ENCODE data around the gene STXBP5L. TPM values are rescaled to one million over a fixed set of nuclear protein-coding genes. Genes with fewer than 3 reads are reported as not detected.
A peak's percentile ranks its signal among the peaks of the same experiment; 100 is the strongest.
"Not testable (repeated sequence)": the region's sequence is repeated elsewhere in the genome, so short reads cannot be mapped to it uniquely, and the experiment has no call there.

The STXBP5L gene
- total RNA-seq, 1 experiment from 2014 or later: not detected

GRCh38 chr3:121018917-121019321 is 110.9 kb downstream of the STXBP5L start:
- DNase-seq (ENCODE audit: low spot score): no peak

GRCh38 chr3:121063628-121064027 is 155.6 kb downstream of the STXBP5L start:
- no peak for DNase-seq (ENCODE audit: low spot score)

- DNase-seq (ENCODE audit: low spot score): peak; percentile 32
Measured at GRCh38 chr3:121064121-121064520, 156.1 kb downstream of the STXBP5L start.

- DNase-seq (ENCODE audit: low spot score): no peak
Measured at GRCh38 chr3:121072133-121072532, 164.1 kb downstream of the STXBP5L start.

GRCh38 chr3:121073011-121073410 is 165.0 kb downstream of the STXBP5L start:
- DNase-seq (ENCODE audit: low spot score): no peak

- DNase-seq (ENCODE audit: low spot score): no peak
Measured at GRCh38 chr3:121075191-121075590, 167.2 kb downstream of the STXBP5L start.

- not testable (repeated sequence) for DNase-seq (ENCODE audit: low spot score)
Measured at GRCh38 chr3:121078378-121079101, 170.5 kb downstream of the STXBP5L start.

- DNase-seq (ENCODE audit: low spot score): peak; percentile 76
Measured at GRCh38 chr3:121096953-121097352, 188.9 kb downstream of the STXBP5L start.

- DNase-seq (ENCODE audit: low spot score): not testable (repeated sequence)
Measured at GRCh38 chr3:121111086-121111485, 203.1 kb downstream of the STXBP5L start.

- DNase-seq (ENCODE audit: low spot score): no peak
Measured at GRCh38 chr3:121111914-121112612, 204.1 kb downstream of the STXBP5L start.

- DNase-seq (ENCODE audit: low spot score): no peak
Measured at GRCh38 chr3:121126033-121126706, 218.2 kb downstream of the STXBP5L start.

GRCh38 chr3:121126707-121127035 is 218.7 kb downstream of the STXBP5L start:
- no peak for DNase-seq (ENCODE audit: low spot score)

GRCh38 chr3:121152573-121152972 is 244.6 kb downstream of the STXBP5L start:
- peak; percentile 69 for DNase-seq (ENCODE audit: low spot score)

- DNase-seq (ENCODE audit: low spot score): no peak
Measured at GRCh38 chr3:121153851-121154250, 245.8 kb downstream of the STXBP5L start.

- no peak for DNase-seq (ENCODE audit: low spot score)
Measured at GRCh38 chr3:121155028-121155427, 247.0 kb downstream of the STXBP5L start.

GRCh38 chr3:121165397-121165837 is 257.4 kb downstream of the STXBP5L start:
- DNase-seq (ENCODE audit: low spot score): peak; percentile 90

- DNase-seq (ENCODE audit: low spot score): peak; percentile 47
Measured at GRCh38 chr3:121167374-121168139, 259.6 kb downstream of the STXBP5L start.

GRCh38 chr3:121175083-121175482 is 267.1 kb downstream of the STXBP5L start:
- DNase-seq (ENCODE audit: low spot score): peak; percentile 75

- not testable (repeated sequence) for DNase-seq (ENCODE audit: low spot score)
Measured at GRCh38 chr3:121190626-121191025, 282.6 kb downstream of the STXBP5L start.

GRCh38 chr3:121202573-121202972 is 294.6 kb downstream of the STXBP5L start:
- no peak for DNase-seq (ENCODE audit: low spot score)

GRCh38 chr3:121223116-121223515 is 315.1 kb downstream of the STXBP5L start:
- DNase-seq (ENCODE audit: low spot score): no peak

GRCh38 chr3:121228971-121229370 is 321.0 kb downstream of the STXBP5L start:
- no peak for DNase-seq (ENCODE audit: low spot score)
